Daoy (cell line): ENCODE data around the gene DUOXA1. TPM values are rescaled to one million over a fixed set of nuclear protein-coding genes. Genes with fewer than 3 reads are reported as not detected.
A peak's percentile ranks its signal among the peaks of the same experiment; 100 is the strongest.

ENCODE experiments used
- DNase-seq: peaks from one replicate; pipeline ENCODE4 v3.0.0-alpha.2; 2015; ENCODE audit warnings: low read depth
- total RNA-seq: library from RNA; depleted of rRNA; stranded (reverse); fragments of >200 nt; shearing (Covaris generic); gene quantifications from 2 replicates; pipeline ENCODE4 v1.2.3, GENCODE V29; 2014

Gene DUOXA1
- total RNA-seq, 1 experiment from 2014 or later: not detected

DNA sequence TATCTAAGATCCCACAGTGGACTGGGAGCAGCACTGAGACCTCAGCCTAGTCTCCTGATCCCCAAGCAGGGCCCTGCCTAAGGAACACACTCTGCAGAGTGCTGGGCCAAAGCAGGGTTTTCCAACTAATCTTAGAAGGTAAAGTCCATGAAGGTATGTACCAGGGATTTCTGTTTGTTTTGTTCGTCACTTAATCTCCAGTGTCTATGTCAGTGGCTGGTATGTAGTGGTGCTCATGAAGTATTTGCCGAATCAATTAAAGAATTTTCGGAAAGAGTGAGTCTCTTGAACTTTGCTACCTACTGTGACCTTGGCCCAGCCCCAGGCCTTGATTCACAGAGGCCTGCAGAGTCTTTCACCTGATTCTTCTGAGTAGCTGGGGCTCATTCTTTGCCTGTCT lies 1.8 kb upstream of the DUOXA1 start:
- no peak for DNase-seq

DNA sequence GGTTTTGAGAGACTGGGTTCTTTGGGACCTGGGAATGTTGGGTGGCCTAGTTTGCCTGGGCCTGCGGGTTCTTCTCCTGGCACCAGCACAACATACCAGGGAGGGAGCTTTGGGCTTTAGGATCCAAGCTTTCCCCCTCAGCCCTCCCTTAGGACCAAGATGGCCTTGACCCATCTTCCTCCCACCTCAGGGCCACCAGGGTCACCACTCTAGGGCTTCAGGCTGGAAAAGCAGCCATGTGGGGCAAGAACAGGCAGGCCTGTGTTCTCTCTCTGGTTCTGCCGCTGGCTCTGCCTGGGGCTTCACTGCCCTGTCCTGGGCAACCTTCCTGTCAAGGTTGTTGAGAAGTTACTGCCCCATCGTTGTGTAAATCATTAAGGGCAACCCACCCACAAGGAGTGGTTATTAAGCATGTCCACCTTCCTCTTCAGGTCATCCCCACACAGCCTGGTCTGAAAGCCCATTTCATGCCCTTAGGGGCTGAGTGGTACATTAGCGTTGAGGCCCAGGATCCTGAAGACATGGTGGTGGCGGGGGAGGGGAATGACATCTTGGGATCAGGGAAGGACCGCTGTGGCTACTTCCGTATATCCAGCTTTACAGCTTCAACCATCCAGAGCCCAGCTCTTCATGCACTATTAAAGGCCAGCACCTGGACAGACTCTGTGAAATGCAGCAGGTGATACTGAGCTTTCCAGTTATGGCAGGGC lies 767 bp upstream of the DUOXA1 start:
- no peak for DNase-seq

DNA sequence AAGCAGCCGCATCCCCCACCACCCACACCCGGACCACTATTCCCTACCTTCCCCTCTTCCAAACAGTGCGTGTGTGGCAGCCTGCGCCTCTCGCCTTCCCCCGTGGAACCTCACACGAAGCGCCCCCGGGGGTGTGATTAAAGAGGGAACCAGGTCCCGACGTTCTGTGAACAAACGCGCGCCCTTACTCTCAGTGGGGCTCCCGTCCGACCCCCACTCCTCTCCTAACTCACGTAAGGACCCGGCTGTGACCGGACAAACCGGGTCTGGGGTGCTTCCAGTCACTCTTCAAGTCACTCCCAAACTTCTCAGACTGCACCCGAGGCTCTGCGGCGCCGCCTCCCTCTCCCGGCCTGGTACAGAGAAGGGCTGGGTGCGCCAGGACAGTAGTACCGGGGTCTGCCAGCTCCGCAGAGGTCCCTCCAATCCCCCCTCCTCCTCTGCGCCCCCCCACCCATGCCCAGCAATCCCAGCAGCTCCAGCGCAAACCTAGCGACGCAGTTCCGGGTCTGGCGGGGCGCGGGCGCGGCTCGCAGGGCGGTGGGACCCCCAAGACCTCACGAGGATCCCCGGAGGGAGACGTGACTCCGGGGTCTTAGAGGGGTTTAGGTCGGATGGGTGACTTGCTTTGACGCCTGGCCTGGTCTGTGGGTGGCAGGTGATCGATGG lies 574 bp downstream of the DUOXA1 start:
- DNase-seq: no peak

DNA sequence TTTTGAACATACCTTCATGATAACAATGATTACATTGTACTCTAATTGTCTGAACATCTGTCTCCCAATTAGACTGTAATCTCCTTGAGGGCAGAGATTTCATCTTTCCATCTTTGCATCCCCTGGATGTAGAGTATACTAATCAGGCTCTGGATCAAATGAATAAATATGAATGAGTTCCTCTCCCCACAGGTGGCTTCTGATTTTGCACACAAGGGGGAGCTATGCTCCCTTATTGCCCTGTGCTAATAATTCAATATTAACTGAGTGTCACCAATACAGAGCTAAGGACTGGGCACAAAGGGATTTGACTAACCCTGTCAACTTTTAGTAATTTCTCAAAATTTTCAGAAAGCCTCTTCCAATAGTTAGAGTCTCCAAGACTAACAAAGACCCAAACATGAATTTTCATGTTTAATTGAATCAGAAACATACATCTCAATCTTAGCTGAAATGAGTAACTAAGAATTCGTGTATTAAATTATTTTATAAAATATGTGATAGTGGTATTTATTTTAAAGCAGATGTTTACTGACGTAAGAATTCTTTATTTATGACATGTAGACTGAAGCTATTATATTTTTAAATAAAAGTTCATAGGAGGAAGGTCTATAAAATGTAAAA lies 3.0 kb downstream of the DUOXA1 start:
- DNase-seq: no peak

DNA sequence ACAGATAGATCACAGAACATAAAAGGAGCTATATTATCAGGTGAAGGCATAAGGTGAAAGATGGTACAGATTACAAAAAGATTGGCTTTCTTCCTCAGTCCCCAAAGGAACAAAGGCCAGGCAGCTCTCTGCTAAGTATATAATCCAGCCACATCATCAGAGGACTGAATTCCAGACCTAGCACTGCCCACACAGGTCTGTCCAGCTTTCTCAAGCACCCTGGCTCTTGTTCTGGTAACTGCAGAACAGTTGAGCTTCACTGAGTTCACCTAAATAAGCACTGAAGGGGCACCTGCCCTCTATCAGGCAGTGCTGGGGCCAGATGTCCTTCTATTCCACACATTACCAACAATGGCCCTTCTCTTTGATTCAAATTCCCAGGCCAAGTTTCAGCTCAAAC lies 6.3 kb downstream of the DUOXA1 start:
- DNase-seq: no peak

DNA sequence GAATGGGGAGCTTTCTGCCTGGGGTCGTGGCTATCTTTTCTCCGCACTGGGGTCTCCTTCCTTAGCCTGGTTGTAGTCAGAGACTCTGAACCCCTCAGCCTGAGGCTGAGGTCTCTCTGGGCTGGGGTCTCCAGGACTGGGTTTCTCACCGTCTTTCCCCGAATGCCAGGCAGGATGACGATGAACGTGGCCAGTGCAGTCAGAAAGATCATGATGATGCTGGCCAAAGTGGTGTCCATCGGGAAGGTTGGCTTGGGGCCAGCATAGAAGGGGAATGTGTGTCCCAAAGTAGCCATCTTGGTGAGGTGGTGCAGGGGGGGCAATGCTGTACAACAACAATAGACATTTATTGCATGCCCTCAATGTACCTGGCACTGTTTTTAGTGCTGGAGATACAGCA lies 7.0 kb downstream of the DUOXA1 start:
- no peak for DNase-seq

DNA sequence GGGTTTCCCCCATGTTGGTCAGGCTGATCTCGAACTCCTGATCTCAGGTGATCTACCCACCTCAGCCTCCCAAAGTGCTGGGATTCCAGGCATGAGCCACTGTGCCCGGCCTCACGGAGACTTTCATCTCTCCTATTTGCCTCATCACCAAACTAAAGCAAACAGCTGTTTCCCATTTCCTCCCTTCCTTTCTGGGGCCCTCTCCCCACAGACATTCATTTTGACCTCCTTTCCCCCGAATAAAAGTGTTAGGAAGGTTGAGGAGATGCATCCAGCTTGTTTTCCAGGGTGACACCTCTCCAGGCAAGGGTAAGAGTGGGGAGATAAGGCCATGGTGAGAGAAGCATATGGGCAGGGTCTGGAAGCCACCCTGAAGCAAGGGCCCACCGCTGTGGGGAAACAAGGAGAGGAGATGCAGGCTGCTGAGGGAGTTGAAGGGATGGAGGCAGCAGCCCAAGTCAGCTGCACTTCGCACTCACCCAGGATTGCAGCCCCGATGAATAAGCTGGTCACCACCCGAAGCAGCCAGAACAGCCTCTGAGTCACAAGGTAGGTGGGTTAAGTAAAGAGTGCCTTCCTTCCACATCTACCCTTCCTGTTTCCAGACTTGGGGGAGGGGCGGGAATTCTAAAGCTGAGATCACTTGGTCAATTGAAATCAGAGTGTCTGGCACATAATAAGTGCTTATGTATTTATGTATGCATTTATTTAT lies 7.8 kb downstream of the DUOXA1 start:
- DNase-seq: peak; percentile 90

DNA sequence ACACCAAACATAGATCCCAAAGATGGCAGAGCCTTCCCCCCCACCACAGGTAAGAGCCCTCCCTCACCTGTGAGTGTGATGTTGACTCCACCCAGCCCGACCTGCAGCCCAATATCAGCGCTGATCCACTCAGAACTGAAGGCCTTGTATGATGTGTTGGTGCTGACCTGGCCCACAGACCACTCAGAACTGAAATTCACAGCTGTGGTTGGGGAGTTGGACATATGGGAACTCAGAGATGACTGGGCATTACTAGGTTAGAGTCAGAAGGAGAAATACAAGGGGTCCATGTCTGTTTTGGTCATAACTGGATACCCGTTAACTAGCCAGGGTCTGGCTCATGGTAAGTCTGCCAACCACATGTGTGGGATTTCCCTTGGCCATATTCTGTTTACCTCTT lies 8.7 kb downstream of the DUOXA1 start:
- DNase-seq: no peak

DNA sequence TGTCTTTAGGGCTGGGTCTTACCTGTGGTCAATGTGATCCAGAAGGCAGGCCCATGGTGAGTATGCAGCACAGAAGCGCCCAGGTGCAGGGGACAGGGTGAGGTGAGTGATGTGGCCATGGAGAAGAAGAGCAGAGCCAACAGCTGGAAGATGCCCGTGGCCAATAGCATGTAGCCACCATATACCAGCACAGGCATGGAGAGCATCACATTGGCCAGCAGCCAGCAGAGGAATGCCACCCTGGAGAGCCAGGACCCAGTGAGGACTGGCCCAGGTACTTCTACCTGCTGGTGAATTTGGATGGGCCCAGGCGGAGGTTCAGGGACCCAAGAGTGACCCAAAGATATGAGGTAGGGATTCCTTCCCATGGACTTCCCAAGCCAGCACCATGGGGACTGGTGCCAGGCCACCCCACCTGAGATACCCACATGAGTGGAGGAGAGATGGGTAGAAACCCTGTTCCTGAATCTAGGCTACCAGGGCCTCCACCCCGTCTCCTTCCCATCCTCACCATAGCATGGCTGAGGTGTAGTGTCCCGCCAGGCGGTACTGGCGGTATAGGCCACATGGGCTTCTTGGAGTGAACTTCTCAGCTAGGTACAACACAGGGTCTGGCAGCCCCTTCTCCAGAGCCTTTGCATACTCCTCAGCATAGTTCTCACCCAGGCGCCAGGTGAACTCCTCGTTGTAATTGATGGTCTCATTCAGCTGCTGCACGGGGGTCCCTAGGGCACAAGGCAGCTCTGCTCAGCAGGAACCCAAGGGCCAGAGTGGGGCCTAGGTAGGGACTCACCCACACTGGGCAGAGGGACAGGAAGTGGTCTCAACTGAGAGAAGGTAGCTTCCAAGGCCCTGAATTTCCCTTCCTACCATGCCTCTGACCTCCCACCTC lies 9.4 kb downstream of the DUOXA1 start:
- no peak for DNase-seq

DNA sequence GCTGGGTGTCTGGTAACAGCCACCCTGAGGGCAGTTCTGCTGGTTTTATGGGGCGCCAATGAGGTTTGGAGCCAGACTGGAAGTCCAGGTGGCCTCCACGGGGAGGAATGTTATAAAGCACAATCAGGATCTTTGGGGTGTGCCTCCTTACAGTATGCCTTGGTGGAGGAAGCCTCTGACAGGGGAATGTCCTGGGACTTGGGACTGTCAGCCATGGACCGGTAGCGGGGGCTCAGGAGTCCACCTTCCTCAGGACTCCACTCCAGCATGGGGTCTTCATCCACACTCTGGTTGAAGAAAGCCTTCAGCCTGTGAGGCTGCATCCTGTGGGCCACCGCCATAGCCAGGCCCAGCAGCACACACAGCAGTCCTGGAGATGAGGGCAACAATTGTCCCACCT lies 10.7 kb downstream of the DUOXA1 start:
- no peak for DNase-seq

DNA sequence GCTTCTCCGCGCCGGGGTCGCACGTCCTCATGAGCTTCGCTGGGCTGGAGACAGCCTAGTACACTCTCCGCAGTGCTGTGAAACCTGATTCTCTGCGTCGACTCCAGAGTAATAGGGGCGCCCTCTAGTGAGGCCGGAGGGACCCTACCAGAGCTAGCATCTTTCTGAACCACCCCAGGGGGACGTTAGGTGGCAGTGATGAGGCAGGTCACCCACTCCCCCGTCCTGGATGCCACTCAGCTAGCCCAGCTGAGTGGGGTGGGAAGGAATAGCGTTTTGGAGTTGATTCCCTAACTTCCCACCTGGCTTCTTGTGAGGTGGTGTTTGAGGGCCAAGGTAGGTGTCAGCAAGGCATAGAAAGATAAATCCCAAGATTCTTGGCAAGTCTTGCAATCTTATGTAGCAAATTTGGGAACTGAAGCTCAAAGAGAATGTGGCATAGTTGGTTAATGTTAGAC lies 11.5 kb downstream of the DUOXA1 start:
- peak; percentile 88 for DNase-seq

DNA sequence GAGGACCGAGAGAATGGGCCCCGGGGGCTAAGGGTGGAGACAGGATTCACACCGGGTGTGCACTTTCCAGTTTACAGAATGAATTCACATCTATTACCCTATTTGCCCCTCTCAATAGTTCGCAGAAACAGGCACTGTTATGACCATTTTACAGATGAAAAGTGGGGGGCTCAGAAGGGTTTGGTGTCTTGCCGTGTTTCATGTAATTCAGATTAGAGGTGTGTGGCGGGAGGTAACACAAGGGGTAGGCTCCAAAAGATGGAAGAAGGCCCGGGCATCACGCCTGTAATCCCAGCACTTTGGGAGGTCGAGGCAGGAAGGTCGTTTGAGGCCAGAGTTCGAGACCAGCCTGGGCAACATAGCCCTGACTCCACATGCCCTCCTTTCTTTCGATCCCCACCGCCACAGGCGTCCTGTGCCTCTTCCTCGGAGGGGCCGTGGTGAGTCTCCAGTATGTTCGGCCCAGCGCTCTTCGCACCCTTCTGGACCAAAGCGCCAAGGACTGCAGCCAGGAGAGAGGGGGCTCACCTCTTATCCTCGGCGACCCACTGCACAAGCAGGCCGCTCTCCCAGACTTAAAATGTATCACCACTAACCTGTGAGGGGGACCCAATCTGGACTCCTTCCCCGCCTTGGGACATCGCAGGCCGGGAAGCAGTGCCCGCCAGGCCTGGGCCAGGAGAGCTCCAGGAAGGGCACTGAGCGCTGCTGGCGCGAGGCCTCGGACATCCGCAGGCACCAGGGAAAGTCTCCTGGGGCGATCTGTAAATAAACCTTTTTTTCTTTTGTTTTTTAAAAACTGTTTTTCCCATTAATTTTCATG lies 12.2 kb downstream of the DUOXA1 start:
- DNase-seq: no peak

DNA sequence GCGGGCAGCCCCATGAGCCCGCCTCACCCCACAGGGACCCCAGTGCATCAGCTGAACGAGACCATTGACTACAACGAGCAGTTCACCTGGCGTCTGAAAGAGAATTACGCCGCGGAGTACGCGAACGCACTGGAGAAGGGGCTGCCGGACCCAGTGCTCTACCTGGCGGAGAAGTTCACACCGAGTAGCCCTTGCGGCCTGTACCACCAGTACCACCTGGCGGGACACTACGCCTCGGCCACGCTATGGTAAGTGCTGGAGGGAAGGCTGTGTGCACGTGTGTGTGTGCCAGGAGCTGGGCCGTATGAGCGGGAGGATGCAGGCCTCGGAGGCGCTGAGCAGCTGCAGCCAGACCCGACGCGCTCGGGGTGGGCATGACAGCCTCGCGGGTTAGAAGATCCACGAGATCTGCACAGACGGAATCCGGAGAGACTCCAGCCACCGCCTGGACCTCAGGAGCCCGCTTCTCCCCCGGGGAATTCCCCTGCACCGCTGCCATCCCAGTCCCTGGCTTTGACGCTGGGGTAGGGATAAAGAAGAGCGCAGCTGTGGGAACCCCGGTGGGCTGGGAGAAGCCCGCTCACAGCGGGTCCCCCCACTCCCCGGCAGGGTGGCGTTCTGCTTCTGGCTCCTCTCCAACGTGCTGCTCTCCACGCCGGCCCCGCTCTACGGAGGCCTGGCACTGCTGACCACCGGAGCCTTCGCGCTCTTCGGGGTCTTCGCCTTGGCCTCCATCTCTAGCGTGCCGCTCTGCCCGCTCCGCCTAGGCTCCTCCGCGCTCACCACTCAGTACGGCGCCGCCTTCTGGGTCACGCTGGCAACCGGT lies 13.0 kb downstream of the DUOXA1 start:
- DNase-seq: no peak

DNA sequence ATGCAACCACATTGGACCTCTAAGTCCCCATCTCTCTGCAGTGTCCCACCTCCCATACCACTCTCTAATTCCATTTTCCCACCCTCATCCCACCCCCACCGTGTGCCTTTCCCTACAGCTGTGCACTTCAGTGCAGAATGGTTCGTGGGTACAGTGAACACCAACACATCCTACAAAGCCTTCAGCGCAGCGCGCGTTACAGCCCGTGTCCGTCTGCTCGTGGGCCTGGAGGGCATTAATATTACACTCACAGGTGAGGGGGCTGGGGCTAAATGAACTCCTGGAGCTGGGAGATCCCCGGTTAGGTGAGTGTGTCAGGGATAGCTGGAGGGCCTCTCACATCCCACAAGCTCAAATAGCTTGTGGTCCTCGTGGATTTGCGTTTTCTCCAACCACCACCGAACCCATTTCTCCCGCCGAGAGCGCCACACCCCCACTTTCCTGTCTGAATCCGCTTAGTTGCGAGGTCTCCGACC lies 13.6 kb downstream of the DUOXA1 start:
- DNase-seq: no peak

DNA sequence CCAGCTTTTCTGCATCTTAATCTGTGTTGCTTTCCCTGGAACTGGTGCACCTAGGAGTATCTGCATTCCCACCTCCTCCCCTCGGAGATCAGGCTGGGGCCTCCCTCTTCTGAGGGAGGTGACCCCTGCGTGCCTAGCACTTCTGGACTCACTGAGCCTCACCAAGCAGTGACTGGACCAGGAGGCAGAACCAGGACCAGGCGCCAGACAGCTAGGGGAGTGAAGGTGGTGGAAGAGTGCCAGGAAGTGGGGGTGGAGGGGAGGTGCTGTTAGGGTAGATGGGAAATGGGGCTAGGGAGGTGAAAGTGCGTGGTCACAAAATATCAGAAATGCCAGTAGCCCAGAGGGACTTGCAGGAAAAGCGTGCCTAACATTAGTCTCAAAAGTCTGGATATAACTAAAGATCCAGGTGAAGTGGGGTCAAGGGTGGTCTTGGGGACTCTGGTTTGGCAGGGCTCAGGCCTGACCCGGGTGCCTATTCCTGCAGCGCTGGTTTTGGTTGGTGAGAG lies 14.3 kb downstream of the DUOXA1 start:
- DNase-seq: no peak

DNA sequence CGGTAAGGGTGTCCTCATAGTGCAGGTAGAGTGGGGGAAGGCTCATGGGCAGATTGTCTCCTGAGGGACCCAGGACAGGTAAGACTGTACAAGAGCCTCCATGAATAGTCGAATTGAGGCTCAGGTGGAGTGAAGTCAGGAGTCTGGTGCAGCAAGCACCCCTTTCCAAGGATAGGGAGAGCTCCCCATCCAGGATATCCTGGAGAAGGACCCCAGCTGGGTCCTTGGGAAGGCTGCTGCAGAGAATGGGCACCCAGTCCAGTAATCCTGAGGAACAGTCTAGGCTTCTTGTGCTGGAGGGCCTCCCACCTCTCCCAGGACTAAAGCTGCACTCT lies 15.0 kb downstream of the DUOXA1 start:
- DNase-seq: no peak

DNA sequence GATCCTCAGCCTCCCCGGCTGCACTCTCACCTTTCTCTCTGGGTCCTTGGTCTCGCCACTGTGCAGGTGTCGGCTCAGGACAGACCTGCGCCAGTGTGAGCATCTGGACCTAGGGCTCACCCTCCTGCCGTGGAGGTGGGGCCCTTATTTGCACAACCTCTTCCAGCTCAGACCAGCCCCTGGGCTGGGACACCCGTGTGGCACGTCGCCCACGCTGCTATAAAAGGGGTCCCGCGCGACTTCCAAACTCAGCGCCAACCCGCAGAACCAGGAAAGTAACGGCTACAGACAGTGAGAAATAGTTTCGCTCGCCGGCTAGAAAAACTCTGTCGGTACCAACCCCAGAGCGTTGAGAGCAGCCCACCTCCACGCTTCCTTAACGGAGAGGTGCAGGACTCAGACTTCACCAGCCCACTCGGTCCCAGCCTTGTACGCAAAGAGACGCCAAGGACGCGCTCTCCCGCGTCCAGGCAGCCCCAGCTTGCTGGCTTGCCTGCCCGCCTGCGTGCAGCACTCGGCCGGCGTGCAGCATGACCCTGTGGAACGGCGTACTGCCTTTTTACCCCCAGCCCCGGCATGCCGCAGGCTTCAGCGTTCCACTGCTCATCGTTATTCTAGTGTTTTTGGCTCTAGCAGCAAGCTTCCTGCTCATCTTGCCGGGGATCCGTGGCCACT lies 15.5 kb downstream of the DUOXA1 start, which contains the start of the genes DUOX2 and DUOXA2:
DUOX2 (minus strand) TSS at position 97 of the 675 bp plus-strand sequence. CDS start 761 bp downstream, outside the sequence.
DUOXA2 (plus strand) TSS at position 251 of the 675 bp plus-strand sequence; CDS start at position 531, 280 bp downstream.
- no peak for DNase-seq

DNA sequence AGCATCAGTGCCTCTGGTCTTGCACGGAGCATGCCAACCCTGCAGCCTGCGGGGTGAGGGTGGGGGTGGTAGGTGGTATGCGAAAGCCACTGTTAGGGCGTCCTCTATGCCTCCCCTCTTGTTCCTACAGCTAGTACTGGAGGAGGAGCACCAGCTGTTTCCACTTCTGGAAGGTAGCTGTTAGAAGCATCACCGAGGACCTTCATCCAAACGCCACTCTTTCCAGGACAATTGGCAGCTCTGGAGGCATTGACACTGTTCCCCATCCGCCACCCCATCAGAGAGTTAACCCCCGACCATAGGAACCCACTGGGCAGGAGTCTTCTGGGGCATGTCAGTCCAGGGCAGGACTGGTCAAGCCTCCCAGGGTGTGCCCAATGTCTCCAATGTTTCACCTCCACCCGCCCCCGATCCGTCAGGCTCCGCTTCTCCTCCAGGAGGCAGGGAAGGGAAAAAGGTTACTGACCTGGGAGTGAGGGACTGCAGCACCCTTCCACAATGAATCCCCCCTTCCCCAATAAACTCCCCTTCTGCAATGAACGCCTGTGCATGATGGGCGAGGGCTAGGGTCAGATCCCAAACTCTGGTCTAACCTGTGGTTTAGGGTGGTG lies 16.2 kb downstream of the DUOXA1 start:
- no peak for DNase-seq
